GM12872 (cell line): Measurements from ENCODE around the gene FBL.

Source experiments
- CTCF ChIP-seq: IDR thresholded peaks from 3 replicates; pipeline ENCODE4 v1.5.1; 2011; ENCODE audit warnings: low read depth, mild to moderate bottlenecking, low read length, moderate library complexity; ENCODE audit not compliant: insufficient read depth

FBL gene

GRCh38 chr19:39838569-39838968, 7.6 kb downstream of the FBL start:
- no peak for TF ChIP-seq CTCF

- TF ChIP-seq CTCF = no peak
Observed at GRCh38 chr19:39837978-39838377, 8.2 kb downstream of the FBL start.

GRCh38 chr19:39834287-39834841, 11.8 kb downstream of the FBL start:
- TF ChIP-seq CTCF = no peak

GRCh38 chr19:39833464-39834286, 12.5 kb downstream of the FBL start, which contains the start of gene DYRK1B:
Gene DYRK1B (minus strand): TSS chr19:39834162. CDS start chr19:39831867, 2,295 bp downstream.
- TF ChIP-seq CTCF = no peak

- TF ChIP-seq CTCF = no peak
Observed at GRCh38 chr19:39833160-39833463, 13.1 kb downstream of the FBL start.

GRCh38 chr19:39832341-39833083, 13.7 kb downstream of the FBL start:
- no peak for TF ChIP-seq CTCF

- no peak for TF ChIP-seq CTCF
Observed at GRCh38 chr19:39831679-39832078, 14.5 kb downstream of the FBL start.
